GM18868 (cell line): ENCODE results near the gene HLA-DPA1.
"Not testable (repeated sequence)": the region's sequence is repeated elsewhere in the genome, so short reads cannot be mapped to it uniquely, and the experiment has no call there.

ENCODE experiments used
- ATAC-seq: cut with Tn5 transposase; IDR thresholded peaks from one replicate; pipeline ENCODE4 v1.9.1; 2021; ENCODE audit warnings: mild to moderate bottlenecking, moderate library complexity; ENCODE audit not compliant: unreplicated experiment

The HLA-DPA1 gene

GRCh38 chr6:33065312-33065711, 8.1 kb downstream of the HLA-DPA1 start:
- ATAC-seq: no peak

- ATAC-seq: no peak
These were observed 8.7 kb downstream of the HLA-DPA1 start for GRCh38 chr6:33064723-33065122.

- not testable (repeated sequence) for ATAC-seq
These were observed 10.0 kb downstream of the HLA-DPA1 start for GRCh38 chr6:33063435-33063834.

GRCh38 chr6:33061987-33062386, 11.5 kb downstream of the HLA-DPA1 start:
- no peak for ATAC-seq

- no peak for ATAC-seq
These were observed 16.0 kb downstream of the HLA-DPA1 start for GRCh38 chr6:33057222-33058150.

GRCh38 chr6:33053230-33053629, 20.2 kb downstream of the HLA-DPA1 start:
- ATAC-seq: no peak

GRCh38 chr6:33052627-33053026, 20.8 kb downstream of the HLA-DPA1 start:
- no peak for ATAC-seq

GRCh38 chr6:33050014-33050810, 23.2 kb downstream of the HLA-DPA1 start:
- ATAC-seq: no peak

- ATAC-seq: no peak
These were observed 24.0 kb downstream of the HLA-DPA1 start for GRCh38 chr6:33049323-33050013.

GRCh38 chr6:33040157-33040556, 33.3 kb downstream of the HLA-DPA1 start:
- ATAC-seq: no peak

GRCh38 chr6:33036535-33036934, 36.9 kb downstream of the HLA-DPA1 start:
- no peak for ATAC-seq

GRCh38 chr6:33034554-33034953, 38.9 kb downstream of the HLA-DPA1 start:
- ATAC-seq: no peak

GRCh38 chr6:33030245-33030644, 43.2 kb downstream of the HLA-DPA1 start:
- no peak for ATAC-seq

- ATAC-seq: peak; percentile 77
These were observed 43.9 kb downstream of the HLA-DPA1 start for GRCh38 chr6:33029328-33030184.

GRCh38 chr6:33028220-33028849, 45.1 kb downstream of the HLA-DPA1 start:
- ATAC-seq: no peak

GRCh38 chr6:33024521-33024920, 48.9 kb downstream of the HLA-DPA1 start:
- ATAC-seq: no peak

GRCh38 chr6:33023536-33023935, 49.9 kb downstream of the HLA-DPA1 start:
- ATAC-seq: no peak

GRCh38 chr6:33021917-33022316, 51.5 kb downstream of the HLA-DPA1 start:
- no peak for ATAC-seq

GRCh38 chr6:33019372-33019771, 54.1 kb downstream of the HLA-DPA1 start:
- no peak for ATAC-seq

- peak; percentile 69 for ATAC-seq
These were observed 54.5 kb downstream of the HLA-DPA1 start for GRCh38 chr6:33018904-33019303.
